NCI-H1417 (cell line): ENCODE measurements around the gene PCF11.
"Not testable (repeated sequence)": the region's sequence is repeated elsewhere in the genome, so short reads cannot be mapped to it uniquely, and the experiment has no call there.

Experiments
- DNase-seq, 3 experiments: peaks; one replicate each; lab custom pipeline; 2025; lab: John Stamatoyannopoulos, UW

PCF11 gene, protein sequence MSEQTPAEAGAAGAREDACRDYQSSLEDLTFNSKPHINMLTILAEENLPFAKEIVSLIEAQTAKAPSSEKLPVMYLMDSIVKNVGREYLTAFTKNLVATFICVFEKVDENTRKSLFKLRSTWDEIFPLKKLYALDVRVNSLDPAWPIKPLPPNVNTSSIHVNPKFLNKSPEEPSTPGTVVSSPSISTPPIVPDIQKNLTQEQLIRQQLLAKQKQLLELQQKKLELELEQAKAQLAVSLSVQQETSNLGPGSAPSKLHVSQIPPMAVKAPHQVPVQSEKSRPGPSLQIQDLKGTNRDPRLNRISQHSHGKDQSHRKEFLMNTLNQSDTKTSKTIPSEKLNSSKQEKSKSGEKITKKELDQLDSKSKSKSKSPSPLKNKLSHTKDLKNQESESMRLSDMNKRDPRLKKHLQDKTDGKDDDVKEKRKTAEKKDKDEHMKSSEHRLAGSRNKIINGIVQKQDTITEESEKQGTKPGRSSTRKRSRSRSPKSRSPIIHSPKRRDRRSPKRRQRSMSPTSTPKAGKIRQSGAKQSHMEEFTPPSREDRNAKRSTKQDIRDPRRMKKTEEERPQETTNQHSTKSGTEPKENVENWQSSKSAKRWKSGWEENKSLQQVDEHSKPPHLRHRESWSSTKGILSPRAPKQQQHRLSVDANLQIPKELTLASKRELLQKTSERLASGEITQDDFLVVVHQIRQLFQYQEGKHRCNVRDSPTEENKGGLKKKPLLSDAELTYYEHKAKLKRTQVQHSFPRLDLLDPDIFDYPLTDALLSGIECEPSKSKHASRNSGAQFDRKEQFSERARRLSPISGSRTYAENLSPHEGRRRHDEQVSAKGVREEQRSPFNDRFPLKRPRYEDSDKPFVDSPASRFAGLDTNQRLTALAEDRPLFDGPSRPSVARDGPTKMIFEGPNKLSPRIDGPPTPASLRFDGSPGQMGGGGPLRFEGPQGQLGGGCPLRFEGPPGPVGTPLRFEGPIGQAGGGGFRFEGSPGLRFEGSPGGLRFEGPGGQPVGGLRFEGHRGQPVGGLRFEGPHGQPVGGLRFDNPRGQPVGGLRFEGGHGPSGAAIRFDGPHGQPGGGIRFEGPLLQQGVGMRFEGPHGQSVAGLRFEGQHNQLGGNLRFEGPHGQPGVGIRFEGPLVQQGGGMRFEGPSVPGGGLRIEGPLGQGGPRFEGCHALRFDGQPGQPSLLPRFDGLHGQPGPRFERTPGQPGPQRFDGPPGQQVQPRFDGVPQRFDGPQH (N-terminal part only)

DNA sequence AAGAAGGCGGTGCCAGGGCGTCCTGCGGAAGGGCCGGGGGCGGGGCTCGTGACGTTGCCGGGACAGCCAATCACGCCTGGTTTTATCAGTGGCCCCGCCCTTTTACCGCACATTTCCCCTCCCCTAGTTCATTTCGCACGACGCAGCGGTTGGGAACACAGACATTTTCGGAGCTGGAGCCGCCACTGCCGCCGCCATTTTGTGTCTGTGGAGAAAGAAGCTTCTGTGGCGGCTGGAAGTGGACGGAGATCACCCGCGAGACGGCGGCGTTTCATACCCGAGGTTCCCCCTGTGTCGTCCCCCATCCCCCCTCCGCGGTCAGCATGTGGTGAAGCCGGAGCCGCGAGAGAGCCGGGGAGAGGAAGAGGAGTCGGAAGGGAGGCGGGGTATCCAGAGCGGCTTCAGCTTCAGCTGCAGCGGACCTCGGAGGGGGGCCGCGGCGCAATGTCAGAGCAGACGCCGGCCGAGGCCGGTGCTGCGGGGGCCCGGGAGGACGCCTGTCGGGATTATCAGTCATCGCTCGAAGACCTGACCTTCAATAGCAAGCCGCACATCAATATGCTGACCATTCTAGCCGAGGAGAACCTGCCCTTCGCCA, at the start of gene PCF11:
Gene PCF11 (plus strand): TSS at position 136 of the 598 bp plus-strand sequence. CDS start 309 bp downstream, at position 445.
- no peak for DNase-seq

DNA sequence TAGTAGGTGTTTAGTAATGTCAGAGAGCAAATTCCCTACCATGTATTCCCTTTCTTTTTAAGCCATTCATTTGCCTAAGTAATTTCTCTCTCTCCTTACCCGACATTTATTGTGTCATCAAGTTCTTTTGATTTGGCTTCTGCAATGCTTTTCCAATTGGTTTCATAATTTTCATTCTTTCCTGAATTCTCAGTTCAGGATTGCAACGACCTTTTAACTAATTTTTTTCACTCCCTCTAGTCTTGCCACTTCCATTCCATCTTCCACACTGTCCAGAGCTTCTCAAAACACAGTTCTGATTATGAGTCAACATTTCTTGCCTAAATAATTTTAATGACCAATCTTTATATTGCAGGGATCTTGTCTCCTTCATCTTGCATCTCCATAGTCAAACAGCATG, 44.0 kb upstream of the PCF11 start:
- DNase-seq, result no peak

DNA sequence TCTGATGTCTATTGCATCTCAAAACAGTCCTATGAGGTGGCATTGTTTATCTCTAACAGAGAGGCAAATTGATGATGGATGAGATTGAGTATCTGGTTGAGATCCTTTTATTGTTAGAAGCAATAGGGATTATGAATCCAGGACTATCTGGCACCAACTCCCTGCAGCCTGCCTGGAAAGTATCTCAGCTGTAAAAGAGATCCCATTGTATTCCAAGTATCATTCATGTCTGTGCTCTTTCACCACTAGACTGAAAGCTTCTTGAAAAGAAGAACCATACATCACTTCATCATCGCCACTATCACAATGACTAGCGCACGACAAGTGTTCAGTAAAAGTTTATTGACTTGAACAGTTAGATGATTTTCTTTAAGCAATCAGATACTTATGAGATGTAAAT, 41.9 kb upstream of the PCF11 start:
- DNase-seq, result peak in 1 of 3 experiments; percentile 59

DNA sequence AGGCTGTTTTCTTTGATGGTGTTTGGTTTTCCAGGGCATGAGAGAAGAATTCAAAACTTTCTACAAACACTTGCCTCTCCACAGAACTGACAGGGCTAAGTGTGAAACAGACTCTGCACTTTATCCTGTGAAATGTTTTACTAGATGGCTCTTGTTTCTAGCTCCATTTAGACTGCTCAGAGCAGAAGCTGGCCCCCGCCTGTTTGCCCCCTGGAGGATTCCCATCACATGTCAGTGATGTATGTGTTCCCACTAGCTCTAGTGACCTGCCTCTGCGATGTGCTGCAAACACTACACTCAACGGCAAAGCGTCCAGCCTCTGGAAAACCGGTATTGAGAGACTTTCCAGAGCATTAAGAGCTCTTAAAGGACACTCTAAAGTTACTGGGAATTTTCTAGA, 41.4 kb upstream of the PCF11 start:
- peak in 1 of 3 experiments; percentile 54 for DNase-seq

DNA sequence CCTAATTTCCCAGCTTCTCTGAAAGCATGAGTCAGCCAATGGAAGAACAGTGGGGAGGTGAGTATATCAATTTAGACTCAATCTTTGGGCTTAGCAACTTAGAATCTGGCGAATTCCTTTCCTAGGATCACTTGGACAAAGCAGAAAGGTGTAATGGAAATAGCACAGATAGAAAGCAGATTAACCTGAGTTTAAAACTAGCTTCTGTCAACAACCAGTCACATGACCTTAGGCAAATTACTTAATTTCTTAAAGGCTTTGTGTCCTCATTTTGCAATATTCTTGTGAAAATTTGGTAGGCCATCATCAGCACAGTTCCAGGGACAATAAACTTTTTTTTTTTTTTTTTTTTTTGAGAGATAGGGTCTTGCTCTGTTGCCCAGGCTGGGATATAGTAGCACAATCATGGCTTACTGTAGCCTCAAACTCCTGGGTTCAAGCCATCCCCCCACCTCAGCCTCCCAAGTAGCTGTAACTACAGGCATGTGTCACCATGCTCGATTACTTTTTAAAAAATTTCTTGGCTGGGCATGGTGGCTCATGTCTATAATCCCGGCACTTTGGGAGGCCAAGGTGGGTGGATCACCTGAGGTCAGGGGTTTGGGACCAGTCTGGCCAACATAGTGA, 40.8 kb upstream of the PCF11 start:
- no peak for DNase-seq

DNA sequence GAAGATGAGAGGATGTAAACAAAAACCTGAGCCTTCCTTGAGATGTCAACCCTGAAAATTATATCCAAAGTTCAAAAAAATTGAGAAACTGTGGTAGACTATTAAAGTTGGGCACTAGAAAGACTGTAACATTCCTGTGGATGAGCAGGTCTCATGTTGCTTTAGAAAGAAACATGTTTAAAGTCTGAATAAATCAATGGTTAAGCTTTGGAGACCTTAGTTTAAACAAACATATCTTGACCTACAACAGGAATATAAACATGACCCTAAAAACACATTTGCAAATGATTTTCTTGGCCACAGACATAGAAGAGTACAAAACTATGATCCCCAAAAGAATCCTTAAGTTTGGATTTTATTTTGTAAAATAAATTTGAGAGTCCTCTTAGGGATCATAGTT, 38.1 kb upstream of the PCF11 start:
- DNase-seq, result no peak

DNA sequence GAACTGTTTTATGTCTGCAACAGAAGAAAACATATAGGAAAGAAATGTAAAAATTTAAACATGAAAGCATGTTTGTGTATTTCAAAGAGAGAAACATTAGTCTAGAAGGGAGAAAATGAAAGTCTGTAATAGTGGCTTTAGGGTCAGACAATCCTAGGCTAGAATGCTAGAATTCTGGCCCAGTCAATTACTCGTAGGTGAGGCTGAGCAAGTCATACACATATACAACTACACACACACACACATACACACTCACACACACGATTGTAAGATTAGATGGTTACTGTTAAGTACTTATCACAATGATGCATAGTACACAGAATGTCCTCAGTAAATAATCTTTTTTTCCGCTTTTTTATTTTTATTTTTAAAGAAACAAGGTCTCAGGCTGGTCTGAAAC, 37.7 kb upstream of the PCF11 start:
- no peak for DNase-seq

DNA sequence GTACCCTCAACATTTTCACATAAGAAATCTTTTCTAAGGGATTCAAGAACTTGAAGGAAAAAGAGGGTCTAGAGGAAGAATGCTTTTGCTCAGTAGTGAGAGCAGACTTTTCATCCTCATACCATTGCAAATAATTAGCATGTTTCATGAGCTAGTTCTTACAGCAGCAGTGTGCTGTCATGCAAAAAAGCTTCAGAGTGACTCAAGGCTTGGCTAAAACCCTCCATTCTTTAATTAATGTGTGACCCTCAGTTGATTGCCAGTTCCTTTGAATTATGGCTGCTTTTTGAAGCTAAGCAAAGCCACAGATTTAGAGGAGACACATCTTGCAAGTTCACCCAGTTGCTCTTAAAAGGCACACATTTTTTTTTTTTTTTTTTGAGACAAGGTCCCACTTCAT, 36.6 kb upstream of the PCF11 start:
- DNase-seq, result no peak

DNA sequence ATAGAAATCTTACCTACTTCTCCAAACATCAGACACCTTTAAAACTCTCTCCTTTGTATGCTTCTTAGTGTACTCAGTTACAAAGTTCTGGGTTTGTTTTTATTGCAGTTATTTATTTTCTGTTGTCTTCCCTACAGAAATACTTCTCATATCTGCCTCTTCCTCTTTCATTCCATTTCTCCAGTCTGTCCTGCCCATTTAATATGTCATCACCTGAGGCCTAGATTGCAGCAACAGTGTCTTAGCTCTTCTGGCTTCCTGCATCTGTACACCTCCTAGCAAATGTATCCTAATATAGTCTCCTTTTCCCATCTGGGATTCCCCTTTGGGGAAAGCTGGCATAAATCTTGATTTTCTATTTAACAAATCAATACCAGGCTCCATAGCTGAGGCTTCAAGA, 34.9 kb upstream of the PCF11 start:
- no peak for DNase-seq

DNA sequence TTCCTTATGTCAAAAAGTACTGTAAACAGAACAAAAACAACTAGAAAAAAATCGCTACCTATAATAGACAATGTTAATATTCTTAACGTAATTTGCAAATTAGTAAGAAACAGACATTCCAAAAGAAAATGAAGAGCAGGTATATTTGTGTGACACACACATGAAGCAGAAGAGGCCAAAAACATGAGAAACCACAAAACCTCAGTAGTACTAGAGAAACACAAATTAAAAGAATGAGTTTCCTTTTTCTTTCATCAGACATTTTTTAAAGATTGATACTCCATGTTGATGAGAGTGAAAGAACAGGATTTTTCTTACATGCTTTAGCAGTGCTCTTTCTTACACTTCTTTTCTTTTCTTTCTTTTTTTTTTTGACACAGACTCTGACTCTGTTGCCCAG, 34.2 kb upstream of the PCF11 start:
- no peak for DNase-seq

DNA sequence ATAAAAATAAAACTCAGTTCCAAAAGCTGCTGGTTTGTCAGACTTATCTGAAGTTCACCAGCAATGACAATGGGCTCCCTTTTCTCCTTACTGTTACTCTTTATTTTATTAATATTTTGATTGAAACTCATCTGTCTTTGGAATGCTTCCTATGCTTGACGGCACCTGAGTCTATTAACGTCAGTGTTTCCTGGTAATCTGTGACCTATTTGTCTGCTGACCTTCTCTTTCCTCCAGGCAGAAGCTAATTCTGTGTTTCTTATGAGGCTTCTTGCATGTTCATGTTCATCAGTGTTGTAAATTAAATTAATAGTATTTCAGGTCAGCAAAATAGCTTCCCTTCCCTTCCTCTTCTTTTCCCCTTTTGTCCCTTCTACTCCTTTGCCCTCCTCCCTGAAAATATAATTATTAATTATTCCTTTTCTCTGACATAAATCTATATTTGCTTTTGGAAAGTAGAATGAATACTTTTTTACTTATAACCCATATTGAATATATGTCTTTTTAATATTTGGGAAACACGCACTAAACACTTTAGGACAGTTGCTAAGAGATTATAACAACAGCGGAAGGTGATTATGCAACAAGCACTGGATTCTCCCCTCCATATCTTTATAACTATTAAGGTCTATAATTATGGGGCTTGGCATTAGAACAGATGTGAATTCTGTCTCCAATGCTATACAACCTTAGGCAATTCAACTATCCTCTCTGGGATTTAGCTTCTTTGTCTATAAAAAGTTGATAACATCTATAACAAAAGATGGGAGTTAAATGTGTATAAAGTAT, 32.1 kb upstream of the PCF11 start:
- DNase-seq, result peak in 1 of 3 experiments; percentile 50

DNA sequence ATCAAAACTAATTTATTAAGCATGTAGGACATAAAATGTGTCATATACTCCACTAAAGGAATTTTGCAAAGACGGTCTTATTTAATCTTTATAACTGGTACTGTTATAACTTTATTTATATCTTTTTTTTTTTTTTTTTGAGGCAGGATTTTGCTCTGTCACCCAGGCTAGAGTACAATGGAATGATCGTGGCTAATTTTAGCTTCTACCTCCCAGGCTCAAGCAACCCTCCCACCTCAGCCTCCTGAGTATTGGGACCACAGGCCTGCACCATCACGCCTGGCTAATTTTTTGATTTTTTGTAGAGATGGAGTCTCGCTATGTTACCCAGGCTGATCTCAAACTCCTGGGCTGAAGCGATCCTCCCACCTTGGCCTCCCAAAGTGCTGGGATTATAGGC, 31.4 kb upstream of the PCF11 start:
- DNase-seq, result no peak

DNA sequence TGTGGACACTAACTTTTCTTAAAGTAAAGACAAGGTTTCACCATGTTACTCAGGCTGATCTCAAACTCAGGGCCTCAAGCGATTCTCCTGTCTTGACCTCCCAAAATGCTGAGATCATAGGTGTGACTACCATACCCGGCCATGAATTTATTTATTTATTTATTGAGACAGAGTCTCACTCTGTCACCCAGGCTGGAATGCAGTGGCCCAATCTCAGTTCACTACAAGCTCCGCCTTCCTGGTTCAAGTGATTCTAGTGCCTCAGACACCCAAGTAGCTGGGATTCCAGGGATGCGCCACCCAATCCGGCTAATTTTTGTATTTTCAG, 29.7 kb upstream of the PCF11 start:
- no peak for DNase-seq

DNA sequence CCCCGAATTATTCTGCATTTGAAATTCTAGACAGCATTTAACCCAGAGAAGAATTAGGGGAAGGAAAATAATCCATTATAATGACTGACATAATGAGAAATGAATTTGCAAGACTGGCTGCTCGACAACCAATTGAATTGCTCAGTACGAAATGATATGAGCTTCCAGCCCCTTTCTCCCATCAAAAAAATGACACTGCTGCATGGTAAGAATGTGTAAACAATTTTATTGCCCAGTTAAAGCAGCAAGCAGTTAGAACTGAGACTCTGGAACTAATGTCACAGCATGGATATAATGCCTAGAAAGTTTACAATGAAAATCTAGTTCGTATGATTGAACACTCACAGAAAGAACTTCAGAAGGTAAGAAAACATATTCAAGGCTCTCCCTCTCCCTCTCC, 24.7 kb upstream of the PCF11 start:
- no peak for DNase-seq

DNA sequence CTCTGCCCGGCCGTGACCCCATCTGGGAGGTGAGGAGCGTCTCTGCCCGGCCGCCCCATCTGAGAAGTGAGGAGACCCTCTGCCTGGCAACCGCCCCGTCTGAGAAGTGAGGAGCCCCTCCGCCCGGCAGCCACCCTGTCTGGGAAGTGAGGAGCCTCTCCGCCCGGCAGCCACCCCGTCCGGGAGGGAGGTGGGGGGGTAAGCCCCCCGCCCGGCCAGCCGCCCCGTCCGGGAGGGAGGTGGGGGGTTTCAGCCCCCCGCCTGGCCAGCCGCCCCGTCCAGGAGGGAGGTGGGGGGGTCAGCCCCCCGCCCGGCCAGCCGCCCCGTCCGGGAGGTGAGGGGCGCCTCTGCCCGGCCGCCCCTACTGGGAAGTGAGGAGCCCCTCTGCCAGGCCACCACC, 23.7 kb upstream of the PCF11 start:
- DNase-seq, result not testable (repeated sequence)

DNA sequence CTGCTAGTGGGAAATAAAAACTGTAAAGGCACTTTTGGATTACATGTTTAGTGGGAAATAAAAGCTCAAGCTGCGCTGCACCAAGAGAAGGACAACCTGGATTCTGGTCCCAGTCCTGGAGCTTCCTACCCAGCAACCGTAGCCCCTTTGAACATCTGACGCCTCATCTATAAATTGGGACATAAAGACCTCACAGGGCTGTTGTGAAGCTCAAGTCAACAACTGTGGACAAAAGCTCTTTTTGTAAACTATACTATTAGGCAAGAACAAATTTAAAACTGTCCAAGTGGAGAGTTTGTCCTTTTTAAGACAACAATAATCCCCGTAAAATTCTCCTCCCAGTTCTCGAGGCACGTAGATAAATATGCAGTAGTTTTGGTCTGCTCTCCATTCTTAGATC, 17.6 kb upstream of the PCF11 start:
- DNase-seq, result no peak

DNA sequence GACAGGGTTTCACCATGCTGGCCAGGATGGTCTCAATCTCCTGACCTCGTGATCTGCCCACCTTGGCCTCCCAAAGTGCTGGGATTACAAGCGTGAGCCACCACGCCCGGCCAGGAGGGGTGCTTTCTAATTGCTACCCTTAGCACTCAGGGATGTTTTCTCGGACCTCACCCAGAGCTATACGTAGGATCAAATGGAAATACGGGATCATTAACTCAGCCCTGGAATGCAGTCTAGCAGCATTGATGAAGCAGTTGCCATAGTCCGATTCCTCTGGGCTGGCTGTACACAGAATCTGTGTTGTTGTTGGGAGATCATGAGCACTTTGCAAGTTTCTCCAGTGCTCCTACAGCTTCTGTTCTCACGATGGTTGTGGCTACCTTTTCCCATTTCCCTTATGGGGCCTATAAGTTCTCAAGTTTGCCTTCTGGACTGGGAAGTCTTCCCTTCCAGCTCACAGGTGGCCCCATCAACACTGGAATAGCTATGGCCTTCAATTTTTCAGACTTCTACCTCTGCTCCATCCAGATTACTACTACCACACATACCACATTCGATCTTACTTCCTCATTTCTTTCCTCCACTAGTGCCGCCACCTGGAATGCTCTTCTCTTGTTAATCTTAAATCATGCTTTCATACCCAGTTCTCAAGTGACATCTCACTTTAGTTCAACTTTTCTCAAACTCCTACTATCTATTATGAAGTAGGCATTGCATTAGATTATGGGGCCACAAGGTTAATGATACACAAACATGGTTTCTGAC, 16.1 kb upstream of the PCF11 start:
- DNase-seq, result no peak

DNA sequence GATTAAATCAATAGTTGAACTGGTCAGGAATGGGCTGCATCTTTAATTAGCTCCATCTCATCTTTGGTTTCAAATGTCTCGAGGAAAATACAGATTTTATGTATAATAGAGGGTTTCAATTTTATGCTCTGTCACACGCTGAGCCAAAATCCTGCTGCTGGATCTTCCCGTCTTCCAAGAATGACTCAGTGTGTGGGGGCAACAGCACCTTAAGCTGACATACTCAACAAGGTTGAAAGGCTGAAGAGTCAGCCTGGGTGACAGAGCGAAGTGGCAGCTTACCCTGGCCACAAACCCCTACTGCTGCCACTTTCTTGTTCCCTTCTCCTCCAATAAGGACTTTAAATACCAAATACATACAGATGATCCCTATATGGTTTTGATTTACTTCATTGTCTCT, 9.0 kb upstream of the PCF11 start:
- no peak for DNase-seq

DNA sequence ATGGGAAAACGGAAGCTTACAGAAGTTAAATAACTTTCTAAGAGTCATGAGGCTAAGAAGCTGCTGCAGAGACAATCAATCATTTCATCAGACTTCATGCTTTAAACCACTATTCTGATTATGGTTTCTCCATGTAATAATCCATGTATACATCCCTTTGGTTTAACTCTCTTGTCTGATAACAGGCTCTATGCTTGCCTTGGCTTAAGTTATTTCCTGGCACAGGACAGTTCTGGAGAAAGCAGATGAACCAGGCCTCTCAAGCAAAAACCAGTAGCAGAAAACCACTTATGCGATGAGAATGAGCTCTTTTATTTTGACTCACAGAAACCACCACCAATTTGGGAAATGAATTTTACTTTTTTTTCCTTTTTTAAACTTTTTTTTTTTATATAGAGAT, 6.5 kb upstream of the PCF11 start:
- no peak for DNase-seq
